ENCODE data around the gene PRMT2. TPM values are rescaled to one million over a fixed set of nuclear protein-coding genes. Genes with fewer than 3 reads are reported as not detected.

Gene PRMT2
- total RNA-seq, 2 experiments from 2014 or later = 54.4 to 58.2 TPM

DNA sequence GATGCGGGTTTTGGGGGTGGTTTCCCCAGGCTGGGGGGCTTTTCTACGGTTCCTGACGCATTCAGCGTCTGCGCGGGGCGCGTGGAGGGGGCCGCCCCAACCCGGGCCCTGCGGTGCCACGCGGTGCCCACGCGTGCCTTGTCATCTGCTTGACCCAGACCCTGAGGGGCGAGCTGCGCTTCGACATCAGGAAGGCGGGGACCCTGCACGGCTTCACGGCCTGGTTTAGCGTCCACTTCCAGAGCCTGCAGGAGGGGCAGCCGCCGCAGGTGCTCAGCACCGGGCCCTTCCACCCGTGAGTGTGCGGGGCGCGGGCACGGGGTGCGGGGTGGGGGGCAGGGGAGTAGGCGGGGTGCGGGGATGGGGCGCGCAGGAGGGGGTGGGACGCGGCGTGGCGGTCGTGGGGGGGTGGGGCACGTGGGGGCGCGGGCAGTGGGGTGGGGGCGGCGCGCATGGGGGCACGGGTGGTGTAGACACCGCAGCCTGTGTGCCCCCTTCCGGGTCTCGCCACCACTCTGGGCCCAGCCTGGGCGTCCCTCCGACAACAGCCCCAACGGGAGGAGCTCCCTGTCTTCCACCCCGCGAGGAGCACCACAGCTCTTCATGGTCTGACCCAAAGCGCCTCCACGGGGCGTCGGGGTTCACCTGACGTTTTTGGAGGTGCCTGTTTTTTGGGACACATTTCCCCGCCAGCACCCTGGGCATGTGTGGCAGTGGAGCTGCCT, 26.3 kb downstream of the PRMT2 start:
- Mint-ChIP-seq H3K4me1 (ENCODE audit: low read depth) (peaks cover 22% of the 10 kb centered on the region), H3K36me3 (ENCODE audit: low read depth) (peaks cover 30% of the 10 kb centered on the region), H3K27ac (no peak overlapping the region), H3K27me3 (no peaks in the 10 kb centered on the region), H3K9me3 (peaks cover under 1% of the 10 kb centered on the region), H3K4me3 (peak overlapping the region; percentile 47)
- intact Hi-C loops (cut with micrococcal nuclease) = no loop called here
- CTCF ChIA-PET = interaction anchor here (0.7 kb wide), 2 partner anchors 8 to 10 kb away, joined by 4 read pairs; no protein-coding TSS in a partner anchor
- POLR2A ChIA-PET = interaction anchor here (1.4 kb wide), 1 partner anchor 40 kb away, joined by 5 read pairs; no protein-coding TSS in a partner anchor
- DNase-seq = no peak
- ATAC-seq = no peak
- TF ChIP-seq, protein P1, sequence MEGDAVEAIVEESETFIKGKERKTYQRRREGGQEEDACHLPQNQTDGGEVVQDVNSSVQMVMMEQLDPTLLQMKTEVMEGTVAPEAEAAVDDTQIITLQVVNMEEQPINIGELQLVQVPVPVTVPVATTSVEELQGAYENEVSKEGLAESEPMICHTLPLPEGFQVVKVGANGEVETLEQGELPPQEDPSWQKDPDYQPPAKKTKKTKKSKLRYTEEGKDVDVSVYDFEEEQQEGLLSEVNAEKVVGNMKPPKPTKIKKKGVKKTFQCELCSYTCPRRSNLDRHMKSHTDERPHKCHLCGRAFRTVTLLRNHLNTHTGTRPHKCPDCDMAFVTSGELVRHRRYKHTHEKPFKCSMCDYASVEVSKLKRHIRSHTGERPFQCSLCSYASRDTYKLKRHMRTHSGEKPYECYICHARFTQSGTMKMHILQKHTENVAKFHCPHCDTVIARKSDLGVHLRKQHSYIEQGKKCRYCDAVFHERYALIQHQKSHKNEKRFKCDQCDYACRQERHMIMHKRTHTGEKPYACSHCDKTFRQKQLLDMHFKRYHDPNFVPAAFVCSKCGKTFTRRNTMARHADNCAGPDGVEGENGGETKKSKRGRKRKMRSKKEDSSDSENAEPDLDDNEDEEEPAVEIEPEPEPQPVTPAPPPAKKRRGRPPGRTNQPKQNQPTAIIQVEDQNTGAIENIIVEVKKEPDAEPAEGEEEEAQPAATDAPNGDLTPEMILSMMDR (IDR thresholded peaks at IDR 0.05) = no peak

DNA sequence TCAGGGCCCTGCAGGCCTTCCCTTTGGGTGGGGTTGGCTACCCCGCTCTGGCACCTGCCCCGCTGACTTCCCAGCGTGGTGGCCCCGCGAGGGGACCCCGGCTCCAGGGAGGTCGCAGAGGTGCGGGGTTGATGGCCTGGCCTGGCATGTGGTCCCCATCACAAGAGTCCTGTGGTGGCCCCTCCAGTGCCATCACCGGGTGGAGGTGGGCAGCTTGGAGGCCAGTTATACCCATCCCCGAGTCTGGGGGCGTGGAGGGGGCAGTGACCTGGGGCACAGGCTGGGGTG, 26.8 kb downstream of the PRMT2 start:
- Mint-ChIP-seq H3K4me1 (ENCODE audit: low read depth) (peaks cover 22% of the 10 kb centered on the region), H3K27ac (no peak overlapping the region), H3K27me3 (no peaks in the 10 kb centered on the region), H3K36me3 (ENCODE audit: low read depth) (peaks cover 25% of the 10 kb centered on the region), H3K9me3 (no peaks in the 10 kb centered on the region), H3K4me3 (no peak overlapping the region)
- no peak for ATAC-seq
- intact Hi-C loops (cut with micrococcal nuclease) = no loop called here
- ChIA-PET POLR2A (interaction anchor here (1.1 to 1.4 kb wide), 2 partner anchors 18 to 41 kb away, joined by 3 to 5 read pairs; no protein-coding TSS in a partner anchor), CTCF (no interaction called here)
- TF ChIP-seq, protein P1 (IDR thresholded peaks at IDR 0.05) = no peak
- no peak for DNase-seq

DNA sequence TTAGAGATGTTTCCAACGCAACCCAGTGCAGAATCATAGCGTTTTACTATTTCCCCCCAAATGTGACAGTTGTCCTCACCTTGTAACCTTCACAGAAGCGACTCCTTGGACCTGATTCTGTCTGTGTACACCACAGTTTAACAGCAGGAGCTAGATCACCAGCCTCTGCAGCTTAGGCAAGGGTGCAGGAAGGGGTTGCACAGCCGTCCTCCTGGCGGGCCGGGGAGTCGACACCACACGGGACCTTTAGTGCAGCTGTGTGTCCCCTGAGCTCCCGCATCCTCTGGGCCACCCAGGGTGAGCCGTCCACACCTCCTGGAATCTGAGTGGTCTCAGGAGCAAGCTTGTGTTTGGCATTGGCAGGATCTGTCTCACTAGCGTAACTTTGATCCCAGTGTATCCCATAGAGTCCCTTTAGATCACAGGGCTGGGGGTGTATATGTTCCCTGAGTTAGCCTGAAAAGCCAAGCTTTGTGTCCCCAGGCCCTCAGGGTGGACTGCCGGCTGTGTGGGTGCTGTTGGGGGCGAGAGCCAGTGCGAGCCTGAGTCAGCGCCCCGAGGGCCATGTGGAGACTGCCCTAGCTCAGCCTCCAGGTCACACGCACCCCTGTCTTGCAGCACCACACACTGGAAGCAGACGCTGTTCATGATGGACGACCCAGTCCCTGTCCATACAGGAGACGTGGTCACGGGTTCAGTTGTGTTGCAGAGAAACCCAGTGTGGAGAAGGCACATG, 27.5 kb downstream of the PRMT2 start:
- POLR2A ChIA-PET = interaction anchor here (1.1 kb wide), 1 partner anchor 19 kb away, joined by 3 read pairs; no protein-coding TSS in a partner anchor
- ATAC-seq (no peak), DNase-seq (no peak)
- H3K4me1 Mint-ChIP-seq (ENCODE audit: low read depth) = peaks cover 23% of the 10 kb centered on the region
- H3K27me3 Mint-ChIP-seq = no peaks in the 10 kb centered on the region
- TF ChIP-seq, protein P1 (IDR thresholded peaks at IDR 0.05) = no peak
- CTCF ChIA-PET = no interaction called here
- H3K4me3 Mint-ChIP-seq = no peak overlapping the region
- peaks cover 20% of the 10 kb centered on the region for H3K36me3 Mint-ChIP-seq (ENCODE audit: low read depth)
- H3K27ac Mint-ChIP-seq = no peak overlapping the region
- no peaks in the 10 kb centered on the region for H3K9me3 Mint-ChIP-seq
- intact Hi-C loops (cut with micrococcal nuclease) = no loop called here

DNA sequence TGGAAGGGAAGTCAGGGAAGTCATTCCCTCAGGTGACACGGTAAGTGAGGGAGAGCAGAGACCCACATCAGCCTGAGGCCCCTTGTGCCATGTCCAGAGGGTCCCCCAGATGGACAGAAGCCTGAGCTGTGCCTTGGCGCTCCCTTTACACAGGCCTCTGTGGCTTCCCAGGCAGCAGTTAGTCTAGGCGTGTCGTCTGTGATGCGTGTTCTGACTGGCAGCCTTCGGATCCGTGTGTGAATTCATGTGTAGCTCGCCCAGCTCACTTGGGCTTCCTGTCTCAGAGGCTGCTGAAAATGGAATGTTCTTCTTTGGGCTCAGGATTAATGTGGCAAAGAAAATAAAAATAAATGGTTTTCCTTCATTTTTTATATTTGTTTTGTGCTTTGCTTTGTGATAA, 28.3 kb downstream of the PRMT2 start:
- H3K4me3 Mint-ChIP-seq = no peak overlapping the region
- H3K36me3 Mint-ChIP-seq (ENCODE audit: low read depth) = peaks cover 17% of the 10 kb centered on the region
- CTCF ChIA-PET = no interaction called here
- peaks cover 27% of the 10 kb centered on the region for H3K4me1 Mint-ChIP-seq (ENCODE audit: low read depth)
- H3K9me3 Mint-ChIP-seq = no peaks in the 10 kb centered on the region
- no peak overlapping the region for H3K27ac Mint-ChIP-seq
- DNase-seq (no peak), ATAC-seq (no peak)
- TF ChIP-seq, protein P1 (IDR thresholded peaks at IDR 0.05) = no peak
- intact Hi-C loops (cut with micrococcal nuclease) = no loop called here
- H3K27me3 Mint-ChIP-seq = no peaks in the 10 kb centered on the region
- POLR2A ChIA-PET = no interaction called here
